SK-N-SH (cell line): ENCODE data around the gene C4orf36. TPM values are rescaled to one million over a fixed set of nuclear protein-coding genes. Genes with fewer than 3 reads are reported as not detected.

Source experiments
- CTCF ChIA-PET: fragments of 300-600, 350-600 bp; formaldehyde crosslinking; extraction: SDS; loops from one replicate; lab custom pipeline; 2021; lab: Yijun Ruan, JAX
- POLR2A ChIA-PET: fragments of 350-600 bp; sonication (Branson Sonifier 250); formaldehyde crosslinking; extraction: SDS; loops from one replicate; lab custom pipeline; 2020; ENCODE audit warnings: antibody characterized with exemption, inconsistent platforms; lab: Yijun Ruan, JAX
- DNase-seq: peaks from one replicate; pipeline ENCODE4 v3.0.0; 2012
- H2AFZ ChIP-seq: fragments of 200-600 bp; sonication (generic); 2 replicates; pipeline ENCODE4 v1.8.1; 2016; ENCODE audit warnings: antibody characterized with exemption, mild to moderate bottlenecking, low read depth
- H3F3A ChIP-seq: fragments of 200-600 bp; sonication (generic); replicated peaks from 2 replicates; pipeline ENCODE3; 2016; ENCODE audit warnings: antibody characterized with exemption, mild to moderate bottlenecking; ENCODE audit not compliant: insufficient read depth
- H3K27ac ChIP-seq, 2 experiments: fragments of 200-500 bp in 1 of 2; fragments of 200-600 bp in 1 of 2; sonication (Bioruptor generic) in 1 of 2; sonication (generic), shearing (Covaris generic) in 1 of 2; 2 replicates each; pipeline versions ENCODE4 v1.5.1 to v1.6.1; 2014 to 2016; ENCODE audit warnings: low read depth in 2 of 2, inconsistent platforms in 1 of 2, low read length in 1 of 2, mild to moderate bottlenecking in 1 of 2, mixed read lengths in 1 of 2
- H3K27me3 ChIP-seq: fragments of 200-600 bp; sonication (generic), shearing (Covaris generic); 2 replicates; pipeline ENCODE4 v1.6.1; 2016; ENCODE audit warnings: mixed run types; ENCODE audit not compliant: insufficient read depth
- H3K36me3 ChIP-seq, 2 experiments: fragments of 200-500 bp in 1 of 2; fragments of 200-600 bp in 1 of 2; sonication (Bioruptor generic) in 1 of 2; sonication (generic) in 1 of 2; replicated peaks in 1 of 2; 2 replicates each; pipeline versions ENCODE3 to v1.5.1; 2014 to 2016; ENCODE audit warnings: low read length in 1 of 2, mild to moderate bottlenecking in 1 of 2; ENCODE audit not compliant: insufficient read depth in 2 of 2, control insufficient read depth in 1 of 2
- H3K4me1 ChIP-seq, 2 experiments: fragments of 200-500 bp in 1 of 2; fragments of 200-600 bp in 1 of 2; sonication (Bioruptor generic) in 1 of 2; sonication (generic), shearing (Covaris generic) in 1 of 2; 2 replicates each; pipeline versions ENCODE4 v1.5.1 to v1.6.1; 2014 to 2016; ENCODE audit warnings: low read depth in 1 of 2, low read length in 1 of 2, mixed run types in 1 of 2; ENCODE audit not compliant: insufficient read depth in 2 of 2, control insufficient read depth in 1 of 2
- H3K4me2 ChIP-seq: fragments of 200-600 bp; sonication (generic), shearing (Covaris generic); 2 replicates; pipeline ENCODE4 v1.6.1; 2017; ENCODE audit warnings: mixed run types
- H3K4me3 ChIP-seq, 2 experiments: fragments of 200-500 bp in 1 of 2; fragments of 200-600 bp in 1 of 2; sonication (Bioruptor generic) in 1 of 2; sonication (generic), shearing (Covaris generic) in 1 of 2; 2 replicates each; pipeline versions ENCODE4 v1.5.1 to v1.8.1; 2014 to 2016; ENCODE audit warnings: low read depth in 2 of 2, inconsistent platforms in 1 of 2, low read length in 1 of 2, mild to moderate bottlenecking in 1 of 2, mixed read lengths in 1 of 2, moderate library complexity in 1 of 2
- H3K79me2 ChIP-seq: fragments of 200-600 bp; sonication (generic); 2 replicates; pipeline ENCODE4 v1.8.1; 2017; ENCODE audit warnings: mild to moderate bottlenecking; ENCODE audit not compliant: insufficient read depth
- H3K9ac ChIP-seq: fragments of 200-600 bp; sonication (generic); 2 replicates; pipeline ENCODE4 v1.6.1; 2017; ENCODE audit warnings: mixed run types
- H3K9me2 ChIP-seq: fragments of 200-600 bp; sonication (generic); 2 replicates; pipeline ENCODE4 v1.6.1; 2017; ENCODE audit warnings: mixed run types
- H3K9me3 ChIP-seq: fragments of 200-600 bp; sonication (generic); 2 replicates; pipeline ENCODE4 v1.6.1; 2017; ENCODE audit warnings: mixed run types, mild to moderate bottlenecking, moderate library complexity
- H4K20me1 ChIP-seq: fragments of 200-600 bp; sonication (generic); 2 replicates; pipeline ENCODE4 v1.6.1; 2017; ENCODE audit warnings: mild to moderate bottlenecking, mixed run types; ENCODE audit not compliant: insufficient read depth
- ELF1 ChIP-seq: IDR thresholded peaks from 2 replicates; pipeline ENCODE4 v1.4.0; 2012
- EP300 ChIP-seq, 2 experiments: IDR thresholded peaks; 2 replicates each; pipeline versions ENCODE4 v1.4.0 to v1.6.1; 2012; ENCODE audit warnings: borderline replicate concordance in 1 of 2, low read depth in 1 of 2, low read length in 1 of 2
- EZH2phosphoT487 ChIP-seq: fragments of 200-600 bp; sonication (generic); IDR thresholded peaks from 2 replicates; pipeline ENCODE4 v1.6.1; 2017; ENCODE audit warnings: low read depth, mixed run types, mild to moderate bottlenecking, antibody characterized with exemption, moderate library complexity, borderline replicate concordance
- FOSL2 ChIP-seq: IDR thresholded peaks from 2 replicates; pipeline ENCODE4 v1.4.0; 2012; ENCODE audit warnings: low read depth, mild to moderate bottlenecking, moderate library complexity, borderline replicate concordance
- FOXJ3 ChIP-seq: sonication (generic); formaldehyde crosslinking; IDR thresholded peaks from 2 replicates; pipeline ENCODE4 v1.5.1; 2020; ENCODE audit warnings: mild to moderate bottlenecking, missing genetic modification reagents
- FOXM1 ChIP-seq: IDR thresholded peaks from 2 replicates; pipeline ENCODE4 v1.4.0; 2012; ENCODE audit warnings: low read depth, mild to moderate bottlenecking
- GABPA ChIP-seq: IDR thresholded peaks from 2 replicates; pipeline ENCODE4 v1.4.0; 2012; ENCODE audit warnings: low read depth, mild to moderate bottlenecking
- JUND ChIP-seq: IDR thresholded peaks from 2 replicates; pipeline ENCODE4 v1.4.0; 2012
- MEF2A ChIP-seq: IDR thresholded peaks from 2 replicates; pipeline ENCODE4 v1.4.0; 2012; ENCODE audit warnings: low read depth, borderline replicate concordance
- MXI1 ChIP-seq: IDR thresholded peaks from 2 replicates; pipeline ENCODE4 v1.6.1; 2012; ENCODE audit warnings: mild to moderate bottlenecking, low read depth, low read length, improper control_type of control experiment
- RAD21 ChIP-seq: IDR thresholded peaks from 2 replicates; pipeline ENCODE4 v1.6.1; 2012; ENCODE audit warnings: mild to moderate bottlenecking, low read length
- RFX5 ChIP-seq: IDR thresholded peaks from 2 replicates; pipeline ENCODE4 v1.6.1; 2012; ENCODE audit warnings: mild to moderate bottlenecking, improper control_type of control experiment, low read length
- RXRA ChIP-seq: IDR thresholded peaks from 2 replicates; pipeline ENCODE4 v1.4.0; 2012; ENCODE audit warnings: low read depth, mild to moderate bottlenecking, borderline replicate concordance
- SIN3A ChIP-seq: IDR thresholded peaks from 2 replicates; pipeline ENCODE4 v1.6.1; 2012; ENCODE audit warnings: low read depth, mild to moderate bottlenecking, low read length, moderate library complexity, borderline replicate concordance
- SMC3 ChIP-seq: IDR thresholded peaks from 2 replicates; pipeline ENCODE4 v1.6.1; 2012; ENCODE audit warnings: low read depth, low read length, improper control_type of control experiment
- TCF12 ChIP-seq: IDR thresholded peaks from 2 replicates; pipeline ENCODE4 v1.4.0; 2012
- TEAD4 ChIP-seq: IDR thresholded peaks from 2 replicates; pipeline ENCODE4 v1.4.0; 2012; ENCODE audit warnings: mild to moderate bottlenecking, borderline replicate concordance; ENCODE audit not compliant: insufficient read depth
- WGBS: methylation state at CpG from one replicate; pipeline ENCODE4 v1.1.6; 2017; ENCODE audit warnings: low lambda C conversion rate; 5-methylcytosine and 5-hydroxymethylcytosine counted together
- polyA plus RNA-seq, 3 experiments: library from polyadenylated mRNA; depleted of rRNA; stranded (reverse); fragments of >200 nt; gene quantifications; 2 replicates each; pipeline ENCODE4 v1.2.3, GENCODE V29; 2012
- TF ChIP-seq, protein P1 (sequence below): IDR thresholded peaks from 2 replicates; pipeline ENCODE4 v1.4.0; 2012; ENCODE audit warnings: low read depth, borderline replicate concordance
- TF ChIP-seq, protein P2 (sequence below): fragments of 150-350 bp; IDR thresholded peaks from 2 replicates; pipeline ENCODE4 v1.6.1; 2017; ENCODE audit warnings: antibody characterized with exemption, low read length, low read depth, borderline replicate concordance

C4orf36 gene
- polyA plus RNA-seq, 1 of the 3 experiments (the other 2 are of a cell fraction): 0.71 TPM

DNA sequence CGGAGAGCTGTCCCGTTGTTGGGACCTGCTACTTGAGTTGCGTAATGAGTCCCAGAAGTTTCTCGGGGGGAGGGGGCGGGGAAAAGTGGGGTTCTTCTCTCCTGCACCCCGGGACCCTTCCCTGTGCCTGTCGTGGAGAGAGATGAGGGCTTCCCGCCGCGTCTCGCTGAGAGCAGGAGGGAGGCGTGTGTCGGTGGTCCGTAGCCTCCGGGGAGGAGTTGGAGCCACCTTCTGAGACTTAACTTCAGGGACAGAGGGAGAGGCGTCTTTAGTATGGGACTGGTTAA lies 43.3 kb upstream of the C4orf36 start:
- no peak for TF ChIP-seq FOXM1
- TF ChIP-seq SMC3: no peak
- no peak for TF ChIP-seq ELF1
- TF ChIP-seq GABPA: no peak
- TF ChIP-seq RFX5: no peak
- TF ChIP-seq TEAD4: no peak
- TF ChIP-seq RAD21: no peak
- no peak for TF ChIP-seq MXI1
- TF ChIP-seq SIN3A: no peak
- TF ChIP-seq EZH2phosphoT487: no peak
- TF ChIP-seq RXRA: no peak
- TF ChIP-seq FOSL2: no peak
- TF ChIP-seq, protein P1, sequence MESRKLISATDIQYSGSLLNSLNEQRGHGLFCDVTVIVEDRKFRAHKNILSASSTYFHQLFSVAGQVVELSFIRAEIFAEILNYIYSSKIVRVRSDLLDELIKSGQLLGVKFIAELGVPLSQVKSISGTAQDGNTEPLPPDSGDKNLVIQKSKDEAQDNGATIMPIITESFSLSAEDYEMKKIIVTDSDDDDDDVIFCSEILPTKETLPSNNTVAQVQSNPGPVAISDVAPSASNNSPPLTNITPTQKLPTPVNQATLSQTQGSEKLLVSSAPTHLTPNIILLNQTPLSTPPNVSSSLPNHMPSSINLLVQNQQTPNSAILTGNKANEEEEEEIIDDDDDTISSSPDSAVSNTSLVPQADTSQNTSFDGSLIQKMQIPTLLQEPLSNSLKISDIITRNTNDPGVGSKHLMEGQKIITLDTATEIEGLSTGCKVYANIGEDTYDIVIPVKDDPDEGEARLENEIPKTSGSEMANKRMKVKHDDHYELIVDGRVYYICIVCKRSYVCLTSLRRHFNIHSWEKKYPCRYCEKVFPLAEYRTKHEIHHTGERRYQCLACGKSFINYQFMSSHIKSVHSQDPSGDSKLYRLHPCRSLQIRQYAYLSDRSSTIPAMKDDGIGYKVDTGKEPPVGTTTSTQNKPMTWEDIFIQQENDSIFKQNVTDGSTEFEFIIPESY: no peak
- TF ChIP-seq FOXJ3 (CRISPR knock-in tag): no peak
- TF ChIP-seq JUND: no peak
- TF ChIP-seq EP300 (IDR thresholded peaks at IDR 0.05; ENCODE audit: borderline replicate concordance in 1 of 2, low read depth in 1 of 2, low read length in 1 of 2): no peak
- no peak for TF ChIP-seq MEF2A
- TF ChIP-seq TCF12: no peak
- TF ChIP-seq, protein P2, sequence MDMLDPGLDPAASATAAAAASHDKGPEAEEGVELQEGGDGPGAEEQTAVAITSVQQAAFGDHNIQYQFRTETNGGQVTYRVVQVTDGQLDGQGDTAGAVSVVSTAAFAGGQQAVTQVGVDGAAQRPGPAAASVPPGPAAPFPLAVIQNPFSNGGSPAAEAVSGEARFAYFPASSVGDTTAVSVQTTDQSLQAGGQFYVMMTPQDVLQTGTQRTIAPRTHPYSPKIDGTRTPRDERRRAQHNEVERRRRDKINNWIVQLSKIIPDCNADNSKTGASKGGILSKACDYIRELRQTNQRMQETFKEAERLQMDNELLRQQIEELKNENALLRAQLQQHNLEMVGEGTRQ: no peak
- Histone ChIP-seq H3K27ac (peak overlapping the region in 1 of 2 experiments; percentile 78; a peak in 3 of 4 replicates), H3K9ac (peak overlapping the region; percentile 79), H3K9me2 (no peaks in the 10 kb centered on the region), H3K79me2 (peaks cover 4% of the 10 kb centered on the region; the same call in 1 of the 2 replicates), H3K4me3 (peak overlapping the region; percentile 71 to 84), H3K27me3 (no peaks in the 10 kb centered on the region), H3F3A (peaks cover 19% of the 10 kb centered on the region), H4K20me1 (no peaks in the 10 kb centered on the region), H2AFZ (peak overlapping the region; percentile 99), H3K4me2 (peak overlapping the region; percentile 88), H3K9me3 (no peaks in the 10 kb centered on the region), H3K36me3 (no peaks in the 10 kb centered on the region), H3K4me1 (peaks cover 4 to 11% of the 10 kb centered on the region in 2 experiments; a peak in 3 of 4 replicates)
- POLR2A ChIA-PET: interaction anchor here (1.3 to 1.6 kb wide), 2 partner anchors 71 to 96 kb away, joined by 3 to 14 read pairs; no protein-coding TSS in a partner anchor
- CTCF ChIA-PET: interaction anchor here (0.9 to 2.7 kb wide), 6 partner anchors 10 to 158 kb away, joined by 3 to 22 read pairs (median 4); no protein-coding TSS in a partner anchor
- WGBS: 2% methylated on average over 9 of the region's 16 CpGs
- peak; percentile 42 for DNase-seq
